ENCODE measurements around the gene CENPB.

CENPB gene

DNA sequence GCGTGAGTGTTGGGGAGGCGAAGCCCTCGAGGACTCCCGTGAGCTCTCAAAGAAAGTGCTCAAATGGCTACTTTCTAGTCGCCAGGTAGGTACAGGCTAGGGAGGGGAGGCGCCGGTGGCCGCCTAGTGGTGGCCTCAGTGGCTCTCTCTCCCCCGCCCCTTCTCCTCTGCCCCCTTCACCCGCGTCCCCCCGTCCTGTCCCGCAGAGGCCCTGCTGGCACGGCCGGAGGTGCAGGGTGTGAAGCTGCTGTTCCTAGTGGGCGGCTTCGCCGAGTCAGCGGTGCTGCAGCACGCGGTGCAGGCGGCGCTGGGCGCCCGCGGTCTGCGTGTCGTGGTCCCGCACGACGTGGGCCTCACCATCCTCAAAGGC is 35.2 kb downstream of the CENPB start:
- DNase-seq (ENCODE audit: low read depth in 1 of 2, low spot score in 1 of 2) = no peak

DNA sequence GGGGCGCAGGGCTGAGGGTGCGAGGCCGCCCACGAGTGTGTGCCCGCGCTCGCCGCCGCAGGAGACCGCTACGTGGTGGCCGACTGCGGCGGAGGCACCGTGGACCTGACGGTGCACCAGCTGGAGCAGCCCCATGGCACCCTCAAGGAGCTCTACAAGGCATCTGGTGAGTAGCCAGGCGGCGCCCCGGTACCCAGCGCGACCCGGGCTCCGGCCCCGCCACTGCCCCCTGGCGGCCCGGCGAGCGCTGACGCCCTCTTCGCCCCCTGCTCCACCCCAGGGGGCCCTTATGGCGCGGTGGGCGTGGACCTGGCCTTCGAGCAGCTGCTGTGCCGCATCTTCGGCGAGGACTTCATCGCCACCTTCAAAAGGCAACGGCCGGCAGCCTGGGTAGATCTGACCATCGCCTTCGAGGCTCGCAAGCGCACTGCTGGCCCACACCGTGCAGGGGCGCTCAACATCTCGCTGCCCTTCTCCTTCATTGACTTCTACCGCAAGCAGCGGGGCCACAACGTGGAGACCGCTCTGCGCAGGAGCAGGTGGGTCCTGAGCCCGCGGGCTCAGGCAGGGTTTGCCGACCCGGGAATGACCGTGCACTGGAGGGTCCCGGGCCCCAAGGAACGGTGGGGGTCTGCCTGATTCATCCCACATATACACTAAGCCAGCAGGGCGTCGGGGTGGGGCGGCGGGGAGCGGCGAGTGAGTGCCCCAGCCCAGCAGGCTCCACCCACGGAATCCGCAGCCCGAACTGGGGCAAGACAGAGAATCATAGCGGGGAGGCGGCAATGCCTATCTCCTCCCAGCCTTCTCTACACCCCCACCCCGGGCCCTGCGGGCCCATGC is 36.6 kb downstream of the CENPB start:
- no peak for DNase-seq (ENCODE audit: low read depth in 1 of 2, low spot score in 1 of 2)

GRCh38 chr20:3749087-3749688 is 37.4 kb downstream of the CENPB start:
- DNase-seq (ENCODE audit: low read depth in 1 of 2, low spot score in 1 of 2) = no peak

GRCh38 chr20:3748073-3748472 is 38.5 kb downstream of the CENPB start:
- DNase-seq (ENCODE audit: low read depth in 1 of 2, low spot score in 1 of 2) = no peak

GRCh38 chr20:3747471-3747870 is 39.1 kb downstream of the CENPB start:
- no peak for DNase-seq (ENCODE audit: low read depth in 1 of 2, low spot score in 1 of 2)

DNA sequence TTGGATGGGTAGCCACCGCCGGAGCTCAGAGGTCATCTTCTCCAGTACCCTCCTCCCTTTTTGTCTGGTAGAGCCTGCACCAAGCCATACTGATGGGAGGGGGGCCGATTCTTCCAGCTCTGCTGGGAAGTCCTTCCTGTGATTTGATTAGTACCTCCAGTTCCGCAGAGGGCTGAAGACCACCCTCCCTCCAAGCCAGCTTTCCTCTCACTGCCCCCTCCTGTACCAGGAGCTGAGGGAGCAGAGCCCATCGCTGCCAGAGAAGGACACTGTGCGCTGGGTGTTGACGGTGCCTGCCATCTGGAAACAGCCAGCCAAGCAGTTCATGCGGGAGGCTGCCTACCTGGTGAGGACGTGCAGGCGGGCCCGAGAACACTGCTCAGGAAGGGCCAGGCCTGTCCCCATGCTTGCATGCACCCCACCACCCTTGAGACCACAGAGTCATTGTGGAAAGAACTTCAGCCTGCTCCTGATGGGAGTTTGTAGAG is 40.8 kb downstream of the CENPB start:
- DNase-seq (ENCODE audit: low read depth in 1 of 2, low spot score in 1 of 2) = no peak

GRCh38 chr20:3744806-3745685 is 41.5 kb downstream of the CENPB start:
- peak; percentile 47 to 64 for DNase-seq (ENCODE audit: low read depth in 1 of 2, low spot score in 1 of 2)

- DNase-seq (ENCODE audit: low read depth in 1 of 2, low spot score in 1 of 2) = no peak
Observed at GRCh38 chr20:3744037-3744436, 42.5 kb downstream of the CENPB start.

DNA sequence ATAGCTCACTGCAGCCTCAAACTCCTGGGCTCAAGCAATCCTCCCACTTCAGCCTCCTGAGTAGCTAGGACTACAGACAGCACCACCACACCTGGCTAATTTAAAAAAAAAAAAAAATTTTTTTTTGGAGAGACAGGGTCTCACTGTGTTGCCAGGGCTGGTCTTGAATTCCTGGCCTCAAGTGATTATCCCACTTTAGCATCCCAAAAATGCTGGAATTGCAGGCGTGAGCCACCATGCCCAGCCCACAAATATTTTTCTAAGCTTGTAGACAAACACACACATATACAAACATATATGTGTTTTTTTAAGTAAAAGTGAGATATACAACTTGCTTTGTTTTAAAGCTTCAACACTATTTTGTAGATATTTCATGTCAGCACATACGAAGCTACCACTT is 43.3 kb downstream of the CENPB start:
- DNase-seq (ENCODE audit: low read depth in 1 of 2, low spot score in 1 of 2) = no peak

- DNase-seq (ENCODE audit: low read depth in 1 of 2, low spot score in 1 of 2) = no peak
Observed at GRCh38 chr20:3741836-3742458, 44.6 kb downstream of the CENPB start.

- no peak for DNase-seq (ENCODE audit: low read depth in 1 of 2, low spot score in 1 of 2)
Observed at GRCh38 chr20:3740615-3741301, 45.8 kb downstream of the CENPB start.

DNA sequence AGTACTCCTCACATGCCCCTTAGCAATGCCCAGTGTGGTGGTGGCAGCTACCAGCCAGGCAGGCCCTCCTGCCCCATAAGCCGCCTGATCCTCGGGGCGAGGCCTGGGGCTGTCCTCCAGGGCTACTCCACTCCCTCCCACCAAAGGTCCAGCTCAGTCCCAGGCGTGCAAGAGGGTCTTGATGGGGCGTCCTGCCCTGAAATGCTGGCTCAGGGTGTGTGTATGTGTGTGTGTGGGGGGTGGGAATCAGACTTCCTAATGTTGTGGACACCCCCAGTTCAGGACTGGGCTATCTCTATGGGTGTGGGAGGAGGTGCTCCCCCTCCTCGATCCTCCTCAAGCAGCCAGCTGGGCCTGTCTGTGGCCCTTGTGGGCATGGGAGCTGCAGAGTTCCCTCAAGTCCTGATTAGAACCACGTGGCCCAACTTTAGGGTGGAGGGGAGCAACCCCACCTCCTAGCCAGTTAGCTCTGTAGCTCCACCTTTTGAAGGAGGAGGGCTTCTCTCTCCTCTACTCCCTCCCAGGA is 46.6 kb downstream of the CENPB start:
- no peak for DNase-seq (ENCODE audit: low read depth in 1 of 2, low spot score in 1 of 2)

- no peak for DNase-seq (ENCODE audit: low read depth in 1 of 2, low spot score in 1 of 2)
Observed at GRCh38 chr20:3739054-3739925, 47.2 kb downstream of the CENPB start.

DNA sequence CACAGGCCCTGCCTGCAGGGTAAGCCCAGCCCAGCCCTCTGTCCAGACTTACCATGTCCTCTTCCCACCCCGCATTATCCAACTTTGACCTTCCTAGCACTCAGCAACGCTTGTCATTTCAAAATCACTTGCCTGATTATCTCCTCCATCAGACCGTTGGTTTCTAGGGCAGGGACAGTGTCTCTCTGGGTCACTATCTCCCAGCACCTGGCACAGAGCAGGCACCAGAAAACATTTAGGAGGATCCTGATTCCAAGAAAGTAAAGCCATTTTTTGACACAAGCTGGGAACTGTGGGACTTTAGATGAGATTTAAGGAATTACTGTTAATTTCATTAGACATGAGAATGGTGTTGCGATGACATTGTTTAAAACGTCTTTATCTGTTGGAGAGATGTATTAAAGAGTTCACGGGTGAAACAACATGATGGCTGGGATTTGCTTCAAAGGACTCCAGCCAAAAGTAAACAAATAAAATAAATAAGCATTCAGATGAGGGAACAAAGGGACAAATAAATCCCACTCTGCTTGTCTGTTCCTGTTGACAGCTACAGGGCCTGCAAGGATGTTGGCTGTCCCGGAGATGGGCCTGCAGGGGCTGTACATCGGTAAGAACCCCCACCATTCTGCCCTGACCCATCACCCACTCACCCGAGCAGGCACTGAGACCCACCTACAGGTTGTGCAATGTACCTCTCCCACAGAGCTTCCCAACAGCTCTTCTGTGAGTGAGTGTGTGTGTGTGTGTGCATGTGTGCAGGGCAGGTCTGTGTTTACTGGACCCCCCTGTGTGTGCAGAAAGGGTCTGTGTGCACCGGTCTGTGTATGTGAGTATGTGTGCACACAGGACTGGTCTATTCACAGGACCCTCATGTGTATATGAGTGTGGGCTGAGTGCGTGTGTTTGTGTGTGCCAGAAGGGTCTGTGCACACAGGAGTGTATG is 48.2 kb downstream of the CENPB start:
- no peak for DNase-seq (ENCODE audit: low read depth in 1 of 2, low spot score in 1 of 2)

DNA sequence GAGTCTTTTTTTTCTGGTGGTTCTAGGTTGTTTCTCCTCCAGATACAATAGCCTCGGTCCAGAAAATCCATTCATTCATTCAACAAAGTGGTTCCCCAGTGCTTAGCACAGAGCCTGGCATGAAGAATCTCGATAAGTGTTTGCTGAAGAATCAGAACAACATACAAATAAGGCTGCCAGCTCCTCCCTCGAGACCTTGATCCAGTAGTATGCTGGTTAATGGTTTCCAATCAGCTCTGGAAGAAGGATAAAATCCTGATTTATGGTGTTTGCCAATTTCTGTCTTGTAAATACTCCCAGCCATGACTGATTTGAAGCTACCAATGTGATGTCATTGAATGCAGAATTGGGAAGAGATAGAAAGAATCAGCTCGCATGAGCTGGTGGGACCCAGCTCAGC is 50.8 kb downstream of the CENPB start:
- DNase-seq (ENCODE audit: low read depth in 1 of 2, low spot score in 1 of 2) = no peak

DNA sequence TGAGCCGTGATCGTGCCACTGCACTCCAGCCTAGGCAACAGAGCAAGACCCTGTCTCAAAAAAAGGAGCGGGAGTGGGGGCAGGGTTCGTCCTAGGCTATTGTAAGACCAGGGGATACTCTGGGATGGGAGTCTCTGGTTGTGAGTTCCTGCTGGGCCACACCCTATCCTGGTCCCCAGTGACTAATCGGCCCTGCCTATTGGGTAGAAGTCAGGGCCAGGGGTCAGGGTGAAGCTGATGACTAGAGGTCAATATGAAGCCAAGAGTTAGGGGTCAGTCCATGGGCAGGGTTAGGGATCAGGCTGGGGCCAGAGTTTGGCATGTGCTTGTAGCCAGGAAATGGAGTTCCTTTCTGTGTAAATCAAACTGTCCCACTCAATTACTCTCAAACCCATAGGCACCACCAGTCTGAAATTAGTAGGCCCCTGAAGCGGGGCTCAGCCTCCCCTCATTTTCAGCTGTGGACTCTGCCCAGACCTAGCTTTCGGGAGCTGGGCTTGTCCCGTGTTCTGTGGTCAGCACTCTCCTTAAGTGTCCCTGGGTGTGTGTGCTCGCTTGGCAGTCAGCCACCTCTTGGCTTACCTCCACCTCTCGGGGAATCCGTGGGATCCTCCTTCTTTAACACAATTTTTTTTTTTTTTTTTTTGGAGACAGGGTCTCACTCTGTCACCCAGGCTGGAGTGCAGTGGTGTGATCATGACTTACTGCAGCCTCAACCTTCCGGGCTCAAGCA is 52.3 kb downstream of the CENPB start:
- no peak for DNase-seq (ENCODE audit: low read depth in 1 of 2, low spot score in 1 of 2)

All from stimulated activated CD4-positive, alpha-beta T cell treated with anti-CD3 and anti-CD28 coated beads, Interleukin-15, amount 100 ng/mL, for 1 hour (primary cell).